GM21723 (cell line): Measurements from ENCODE around the gene ENAH.
"Not testable (repeated sequence)": the region's sequence is repeated elsewhere in the genome, so short reads cannot be mapped to it uniquely, and the experiment has no call there.

ENCODE experiments used
- ATAC-seq: cut with Tn5 transposase; IDR thresholded peaks from one replicate; pipeline ENCODE4 v1.9.1; 2021; ENCODE audit warnings: mild to moderate bottlenecking, moderate library complexity; ENCODE audit not compliant: unreplicated experiment

ENAH gene

DNA sequence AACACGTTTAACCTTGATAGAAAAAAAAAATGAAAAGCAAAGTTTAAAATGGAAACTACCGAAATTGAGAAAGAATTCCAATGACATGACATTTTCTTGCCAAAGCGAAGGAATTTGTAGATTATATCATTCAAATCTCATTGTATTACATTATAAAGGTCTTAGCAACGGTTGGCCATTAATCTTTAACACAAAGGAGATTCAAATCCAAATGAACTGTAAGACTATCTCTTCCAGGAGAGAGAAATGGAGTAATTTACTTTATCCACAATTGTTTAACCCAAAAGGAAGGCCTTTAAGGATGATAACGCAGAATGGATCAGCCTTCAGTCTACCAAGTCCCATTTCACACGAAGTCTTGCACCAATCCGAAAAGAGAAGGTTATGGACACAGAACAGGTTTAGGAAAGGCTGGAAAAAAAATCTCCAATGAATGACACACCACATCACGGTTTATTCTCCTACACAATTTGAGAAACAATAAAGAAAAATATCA is 1.5 kb downstream of the ENAH start:
- ATAC-seq = no peak

DNA sequence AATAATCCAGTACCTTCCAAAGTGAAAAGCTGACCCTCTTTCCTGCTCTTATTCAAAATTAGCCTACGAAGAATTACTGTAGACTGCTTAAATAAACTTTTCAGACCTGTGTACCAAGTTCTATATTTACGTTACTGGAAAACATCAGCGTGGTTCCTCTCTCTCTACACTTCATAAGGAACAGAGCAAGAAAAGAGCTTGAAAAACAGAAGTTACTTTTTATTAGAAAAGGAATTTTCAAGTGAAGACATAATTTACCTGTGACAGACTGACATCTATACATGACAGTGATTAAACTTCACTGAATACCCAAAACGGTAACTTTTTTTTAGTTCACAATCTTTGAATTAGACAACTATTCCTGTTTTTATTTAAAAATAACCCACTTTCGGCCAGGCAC is 2.7 kb downstream of the ENAH start:
- ATAC-seq = no peak

DNA sequence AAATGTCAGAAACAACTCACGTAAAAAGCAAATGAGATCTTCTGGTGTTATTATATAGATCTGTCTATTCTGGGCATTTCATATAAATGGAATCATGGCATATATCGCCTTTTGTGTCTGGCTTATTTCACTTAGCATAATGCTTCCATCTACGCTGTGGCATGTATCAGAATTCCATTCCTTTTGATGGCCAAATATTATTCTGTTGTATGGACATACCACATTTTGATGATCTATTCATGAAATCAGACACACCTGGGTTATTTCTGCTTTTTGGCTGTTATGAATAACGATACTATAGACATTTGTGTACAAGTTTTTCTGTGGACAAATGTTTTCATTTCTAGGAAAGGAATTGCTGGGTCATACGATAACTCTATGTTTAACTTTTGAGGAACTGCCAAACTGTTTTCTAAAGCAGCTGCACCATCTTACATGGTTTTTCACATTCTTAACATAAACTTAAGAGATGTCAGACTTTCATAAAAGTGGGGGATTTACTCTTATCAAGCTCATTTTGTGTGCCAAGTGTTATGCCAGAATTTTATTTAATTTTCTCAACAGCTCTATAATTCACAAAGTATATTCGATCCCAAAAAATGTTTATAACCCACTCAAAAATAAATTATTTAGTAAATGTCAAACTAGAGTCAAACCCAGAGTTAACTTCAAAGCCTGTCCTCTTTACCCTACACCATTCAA is 7.6 kb downstream of the ENAH start:
- no peak for ATAC-seq

DNA sequence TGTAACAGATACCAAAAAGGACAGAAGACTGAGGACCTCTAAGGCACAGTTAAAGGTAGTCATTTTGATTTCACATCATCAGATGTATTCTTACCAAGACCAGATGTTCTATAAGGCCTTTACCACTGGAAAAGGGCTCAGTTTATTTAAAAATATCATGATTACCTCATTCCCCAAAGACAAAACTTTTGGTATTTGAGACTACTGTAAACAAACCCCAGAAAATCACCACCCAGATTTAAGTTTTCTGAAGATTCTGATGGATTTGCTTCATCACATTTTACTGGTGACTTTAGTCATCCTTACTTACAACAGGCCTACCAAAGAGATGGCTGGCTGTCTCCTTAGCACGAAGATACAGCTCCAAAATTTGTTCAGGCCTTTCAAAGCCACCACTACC is 8.3 kb downstream of the ENAH start:
- no peak for ATAC-seq

DNA sequence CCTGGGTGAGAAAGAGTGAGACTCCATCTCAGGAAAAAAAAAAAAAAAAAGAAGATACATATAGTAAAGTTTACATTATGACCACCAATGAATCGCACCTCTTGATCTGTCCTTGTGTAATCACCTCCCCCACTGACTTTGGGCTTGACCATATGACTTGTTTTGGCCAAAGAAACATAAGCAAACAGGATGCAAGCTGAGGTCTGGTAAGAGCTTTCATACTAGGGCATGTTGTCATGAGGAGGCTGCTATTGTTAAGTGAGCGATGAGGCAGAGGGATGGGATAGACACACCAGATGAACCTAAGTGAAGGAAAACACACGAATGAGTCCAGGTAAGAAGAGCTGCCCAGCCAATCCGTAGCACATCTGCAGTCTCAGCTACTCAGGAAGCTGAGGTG is 10.7 kb downstream of the ENAH start:
- no peak for ATAC-seq

DNA sequence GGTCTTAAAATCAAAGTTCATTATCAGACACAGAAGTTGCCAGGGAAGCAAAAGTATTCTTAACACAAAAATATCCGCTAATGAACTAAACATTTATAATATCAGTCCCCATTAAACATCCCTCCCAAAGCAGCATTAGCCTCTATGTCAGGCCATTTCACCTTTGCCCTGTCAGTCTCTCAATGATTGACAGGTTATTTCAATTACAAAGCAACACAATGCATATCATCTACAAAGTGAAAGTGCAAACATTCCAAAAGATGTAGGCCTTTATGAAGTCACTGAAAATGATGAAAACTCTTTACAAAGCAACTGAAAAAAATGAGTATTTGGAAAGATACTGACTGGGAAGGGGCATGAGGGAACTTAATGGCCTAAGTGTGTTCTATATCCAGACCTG is 14.1 kb downstream of the ENAH start:
- ATAC-seq = no peak

DNA sequence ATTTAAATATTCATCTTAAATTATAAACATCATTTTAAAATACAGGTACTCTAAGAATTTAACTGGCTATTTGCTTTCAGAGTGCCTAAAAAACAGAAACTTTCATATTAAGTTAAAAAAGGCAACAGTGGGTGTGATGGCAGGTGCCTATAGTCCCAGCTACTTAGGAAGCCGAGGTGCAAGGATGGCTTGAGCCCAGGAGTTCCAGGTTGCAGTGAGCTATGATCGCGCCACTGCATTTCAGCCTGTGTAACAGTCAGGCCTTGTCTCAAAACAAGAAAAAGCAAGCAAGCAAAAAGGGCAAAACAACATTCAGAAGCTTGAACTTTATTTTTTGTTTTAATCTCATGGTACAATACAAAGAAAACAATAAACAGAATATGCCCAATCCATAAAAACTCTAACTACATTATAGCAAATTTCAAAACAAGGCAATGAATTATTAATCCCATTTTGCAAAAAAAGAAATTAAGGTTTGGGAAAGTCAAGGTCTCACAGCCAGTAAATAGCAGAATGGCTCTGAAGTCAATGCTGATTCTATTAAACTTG is 15.2 kb downstream of the ENAH start:
- ATAC-seq = no peak

DNA sequence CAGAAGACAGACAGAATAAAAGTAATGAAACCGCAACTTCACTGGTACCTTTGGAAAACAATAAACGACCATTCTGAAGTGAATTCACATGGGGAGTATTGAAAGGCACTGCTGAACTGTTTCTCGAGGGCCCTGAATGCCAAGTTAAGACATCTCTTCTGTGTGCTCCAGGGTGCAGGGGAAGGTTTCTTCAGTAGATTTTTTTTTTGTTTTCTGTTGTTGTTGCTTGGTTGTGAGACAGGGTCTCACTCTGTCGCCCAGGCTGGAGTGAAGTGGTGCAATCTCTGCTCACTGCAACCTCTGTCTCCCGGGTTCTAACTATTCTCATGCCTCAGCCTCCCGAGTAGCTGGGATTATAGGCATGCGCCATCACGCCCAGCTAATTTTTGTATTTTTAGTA is 15.9 kb downstream of the ENAH start:
- not testable (repeated sequence) for ATAC-seq

DNA sequence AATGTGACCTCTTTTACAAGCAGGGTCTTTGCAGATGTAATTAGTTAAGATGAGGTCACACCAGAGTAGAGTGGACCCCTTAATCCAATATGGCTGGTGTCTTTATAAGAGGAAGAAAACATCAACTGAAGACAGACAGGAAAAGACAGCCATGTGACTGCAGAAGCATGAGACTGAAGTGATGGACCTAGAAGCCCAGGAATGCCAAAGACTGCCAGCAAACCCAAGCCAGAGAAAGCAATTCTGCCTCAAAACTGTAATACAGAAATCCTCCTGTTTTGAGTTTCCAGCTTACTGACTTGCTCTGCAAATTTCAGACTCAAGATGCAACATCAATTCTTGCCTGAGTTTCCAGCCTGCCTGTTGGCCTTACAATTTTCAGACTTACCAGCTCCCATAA is 17.3 kb downstream of the ENAH start:
- no peak for ATAC-seq

DNA sequence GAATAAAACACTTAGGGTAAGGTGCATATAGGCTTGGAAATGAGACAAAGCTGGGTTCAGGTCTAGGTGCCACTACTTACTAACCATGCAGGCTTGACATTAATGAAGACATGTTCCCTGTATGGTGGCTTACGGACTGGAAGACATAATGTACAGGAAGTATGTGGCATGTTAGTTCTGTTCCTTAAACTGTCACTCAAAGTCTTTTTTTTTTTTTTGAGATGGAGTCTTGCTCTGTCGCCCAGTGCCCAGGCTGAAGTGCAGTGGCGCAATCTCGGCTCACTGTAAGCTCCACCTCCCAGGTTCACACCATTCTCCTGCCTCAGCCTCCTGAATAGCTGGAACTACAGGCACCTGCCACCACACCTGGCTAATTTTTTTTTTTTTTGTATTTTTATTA is 20.1 kb downstream of the ENAH start:
- ATAC-seq = not testable (repeated sequence)

DNA sequence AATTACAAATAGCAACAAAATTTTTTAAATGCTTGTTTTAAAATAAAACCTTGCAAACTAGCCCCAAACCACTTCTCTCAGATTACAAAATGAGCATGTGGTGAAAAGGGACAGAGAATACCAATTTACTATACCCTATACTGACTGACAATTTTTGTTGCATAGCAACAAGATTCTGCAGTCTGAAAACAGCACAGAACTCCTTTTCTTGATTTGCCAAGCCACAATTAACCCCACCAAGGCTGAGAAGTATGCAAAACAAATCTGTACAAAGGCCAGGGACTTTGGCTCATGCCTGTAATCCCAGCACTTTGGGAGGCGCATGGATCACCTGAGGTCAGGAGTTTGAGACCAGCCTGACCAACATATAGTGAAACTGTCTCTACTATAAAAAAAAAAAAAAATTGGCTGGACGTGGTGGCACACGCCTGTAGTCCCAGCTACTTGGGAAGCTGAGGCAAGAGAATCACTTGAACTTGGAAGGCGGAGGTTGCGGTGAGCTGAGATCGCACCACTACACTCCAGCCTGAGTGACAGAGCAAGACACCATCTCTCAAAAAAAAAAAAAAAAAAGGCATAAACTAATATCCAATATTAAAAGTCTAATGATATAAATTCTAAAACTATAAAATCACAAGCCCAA is 21.8 kb downstream of the ENAH start:
- ATAC-seq = no peak

DNA sequence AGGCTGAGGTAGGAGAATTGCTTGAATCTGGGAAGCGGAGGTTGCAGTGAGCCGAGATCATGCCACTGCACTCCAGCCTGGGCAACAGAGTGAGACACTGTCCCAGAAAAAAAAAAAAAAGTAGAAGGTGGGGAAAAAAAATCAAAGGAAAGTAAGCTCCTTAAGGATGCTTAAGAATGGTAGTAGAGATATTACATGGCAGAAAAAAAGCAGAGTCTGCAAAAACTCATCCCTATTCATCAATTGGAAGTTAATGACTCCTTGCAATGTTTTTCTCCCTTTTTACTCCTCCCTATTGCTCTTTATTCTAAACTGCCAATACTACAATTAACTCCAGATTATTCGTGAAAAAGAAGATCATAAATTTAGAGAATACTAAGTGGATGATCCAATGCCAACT is 23.4 kb downstream of the ENAH start:
- no peak for ATAC-seq

DNA sequence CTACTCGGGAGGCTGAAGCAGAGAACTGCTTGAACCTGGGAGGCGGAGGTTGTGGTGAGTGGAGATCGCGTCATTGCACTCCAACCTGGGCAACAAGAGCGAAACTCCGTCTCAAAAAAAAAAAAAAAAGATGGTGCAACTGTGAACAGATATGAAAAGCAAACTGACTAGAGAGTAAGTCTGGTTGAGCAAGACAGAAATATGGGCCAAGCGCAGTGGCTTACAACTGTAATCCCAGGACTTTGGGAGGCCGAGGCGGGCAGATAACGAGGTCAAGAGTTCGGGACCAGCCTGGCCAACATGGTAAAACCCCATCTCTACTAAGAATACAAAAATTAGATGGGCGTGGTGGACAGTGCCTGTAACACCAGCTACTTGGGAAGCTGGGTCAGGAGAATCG is 24.1 kb downstream of the ENAH start:
- ATAC-seq = not testable (repeated sequence)

DNA sequence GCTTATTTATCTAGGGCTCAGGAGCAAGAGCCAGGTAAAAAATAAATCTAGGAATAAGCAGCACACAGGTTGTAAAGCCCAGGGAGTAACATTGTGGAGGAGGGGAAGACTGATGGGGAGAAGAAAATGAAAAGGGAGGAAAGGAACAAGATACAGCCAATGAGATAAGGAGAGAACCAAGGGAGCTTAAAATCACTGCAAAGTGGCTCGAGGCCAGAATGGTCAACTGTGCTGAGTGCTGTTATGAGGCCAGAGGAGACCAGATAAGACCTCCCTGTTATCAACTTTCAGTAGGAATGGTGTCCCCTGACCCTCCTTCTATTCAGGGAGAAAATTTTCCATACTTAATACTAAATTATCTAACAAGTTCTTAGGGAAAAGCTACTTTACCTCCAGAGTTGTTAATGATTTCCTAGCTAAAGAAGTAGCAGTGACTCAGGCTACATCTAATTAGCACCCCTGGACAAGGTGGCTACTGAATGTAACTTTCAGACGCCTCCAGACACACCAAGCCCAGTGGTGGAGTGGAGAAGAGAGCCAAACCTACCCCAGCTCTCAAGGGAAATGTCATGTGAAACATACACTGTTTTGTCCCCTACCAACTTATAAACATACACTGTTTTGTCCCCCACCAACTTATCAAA is 25.5 kb downstream of the ENAH start:
- no peak for ATAC-seq

DNA sequence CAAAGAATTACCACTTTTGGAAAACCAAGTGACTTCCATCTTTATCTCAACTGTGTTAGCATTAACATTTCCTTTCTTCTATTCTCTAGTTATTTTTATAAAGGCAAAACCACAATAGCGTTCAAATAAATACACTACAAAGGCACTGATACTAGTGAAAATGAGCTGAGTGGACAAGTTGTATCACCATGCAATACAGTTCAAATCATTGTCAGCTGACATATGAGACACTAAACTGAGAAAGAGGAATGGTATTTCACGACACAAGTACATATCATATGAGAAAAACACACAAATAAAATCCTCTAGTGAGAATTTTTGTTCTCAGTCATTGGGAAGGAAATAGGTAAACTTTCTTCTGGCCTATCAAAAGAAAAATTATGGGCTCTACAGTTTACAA is 26.2 kb downstream of the ENAH start:
- no peak for ATAC-seq

DNA sequence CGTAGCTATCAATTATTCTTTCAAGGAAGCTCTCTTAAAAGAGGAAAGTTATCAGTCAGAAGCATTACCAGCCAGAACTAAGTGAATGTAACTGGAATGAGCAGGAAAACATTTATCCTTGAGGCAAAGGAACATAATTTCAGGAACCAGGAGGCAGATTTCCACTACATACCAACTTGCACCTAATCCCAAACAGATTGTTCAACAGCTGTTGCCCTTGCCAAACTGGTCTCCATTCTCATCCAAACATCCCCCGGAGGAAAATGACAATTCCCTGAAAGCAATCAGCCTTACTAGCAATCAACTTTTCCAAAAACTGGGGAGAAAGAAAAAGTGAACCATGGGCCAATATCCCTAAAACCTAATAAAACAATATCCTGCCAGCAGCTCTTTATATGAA is 35.0 kb downstream of the ENAH start:
- no peak for ATAC-seq

DNA sequence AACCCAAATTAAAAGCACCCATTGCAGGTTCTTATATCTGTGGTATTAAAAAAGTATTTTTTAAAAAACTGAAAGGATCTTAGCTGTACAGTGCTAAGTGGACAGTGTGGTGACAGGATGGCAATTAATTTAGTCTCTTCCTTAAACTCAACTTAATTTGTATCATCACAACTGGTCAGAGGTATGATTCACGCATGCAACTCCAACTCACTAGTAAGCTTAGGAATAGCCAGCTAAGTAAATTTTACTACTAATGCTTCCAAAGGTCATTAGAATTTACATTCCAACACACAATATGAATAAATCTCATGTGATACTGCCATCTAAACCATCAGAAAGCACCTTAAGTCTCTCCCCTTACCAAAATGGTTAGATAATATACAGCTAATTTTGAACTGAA is 35.4 kb downstream of the ENAH start:
- ATAC-seq = no peak

DNA sequence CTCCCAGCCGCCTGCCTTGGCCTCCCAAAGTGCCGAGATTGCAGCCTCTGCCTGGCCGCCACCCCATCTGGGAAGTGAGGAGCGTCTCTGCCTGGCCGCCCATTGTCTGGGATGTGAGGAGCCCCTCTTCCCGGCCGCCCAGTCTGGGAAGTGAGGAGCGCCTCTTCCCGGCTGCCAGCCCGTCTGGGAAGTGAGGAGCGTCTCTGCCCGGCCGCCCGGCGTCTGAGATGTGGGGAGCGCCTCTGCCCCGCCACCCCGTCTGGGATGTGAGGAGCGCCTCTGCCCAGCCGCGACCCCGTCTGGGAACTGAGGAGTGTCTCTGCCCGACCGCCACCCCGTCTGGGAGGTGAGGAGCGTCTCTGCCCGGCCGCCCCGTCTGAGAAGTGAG is 37.5 kb downstream of the ENAH start:
- ATAC-seq = not testable (repeated sequence)

DNA sequence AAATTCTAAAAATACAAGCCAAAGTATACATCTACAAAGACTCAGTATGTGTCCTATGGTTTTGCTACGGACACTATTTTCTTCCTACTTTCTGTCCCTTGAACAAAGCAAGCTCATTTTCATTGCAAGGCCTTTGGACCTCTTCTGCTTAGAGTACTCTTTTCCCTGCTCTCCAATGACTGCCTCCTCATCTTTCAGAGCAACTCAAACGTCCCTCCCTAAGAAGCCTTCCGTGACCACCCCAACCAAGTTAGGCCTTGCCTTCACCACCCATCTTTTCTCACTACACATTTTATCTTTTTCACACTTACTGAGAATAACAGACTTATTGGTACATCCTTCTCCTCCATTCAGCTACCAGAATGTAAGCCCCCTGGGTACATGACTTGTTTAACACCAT is 39.9 kb downstream of the ENAH start:
- no peak for ATAC-seq

DNA sequence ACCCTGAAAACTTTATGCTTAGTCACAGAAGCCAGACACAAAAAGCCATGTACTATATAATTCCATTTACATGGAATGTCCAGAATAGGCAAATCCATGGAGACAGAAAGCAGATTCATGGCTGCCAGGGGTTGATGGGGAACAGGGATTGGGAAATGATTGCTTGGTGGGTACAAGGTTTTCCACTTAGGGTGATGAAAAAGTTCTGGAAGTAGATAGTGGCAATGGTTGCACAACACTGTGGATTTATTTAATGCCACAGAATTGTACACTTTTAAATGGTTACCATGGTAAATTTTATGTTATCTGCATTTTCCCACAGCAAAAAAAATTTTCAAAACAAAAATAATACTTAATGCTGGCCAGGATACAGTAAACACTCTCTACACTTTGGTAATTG is 40.6 kb downstream of the ENAH start:
- no peak for ATAC-seq

DNA sequence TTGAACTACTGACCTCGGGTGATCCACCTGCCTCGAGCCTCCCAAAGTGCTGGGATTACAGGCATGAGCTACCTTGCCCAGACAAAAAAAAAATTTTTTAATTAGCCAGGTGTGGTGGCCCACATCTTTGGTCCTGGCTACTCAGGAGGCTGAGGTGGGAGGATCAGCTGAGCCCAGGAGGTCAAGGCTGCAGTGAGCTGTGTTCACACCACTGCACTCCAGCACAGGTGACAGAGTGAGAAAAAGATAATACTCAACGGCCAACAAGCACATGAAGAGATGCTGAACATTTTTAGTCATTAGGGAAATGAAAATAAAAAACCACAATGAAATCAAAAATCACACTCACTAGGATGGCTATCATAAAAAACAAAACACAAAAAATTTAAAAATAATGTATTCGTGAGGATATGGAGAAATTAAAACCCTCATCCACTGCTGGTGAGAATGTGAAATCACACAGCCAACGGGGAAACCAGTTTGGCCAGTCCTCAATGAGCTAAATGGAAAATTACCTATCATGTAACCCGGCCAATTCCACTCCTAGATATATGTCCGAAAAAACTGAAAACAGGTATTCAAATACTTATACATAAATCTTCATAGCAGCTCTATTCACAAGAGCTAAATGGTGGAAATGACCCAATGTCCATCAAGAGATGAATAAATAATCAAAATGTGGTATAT is 41.2 kb downstream of the ENAH start:
- ATAC-seq = no peak
